LNCAP (cell line): ENCODE data around the gene B2M.

Source experiments
- CTCF ChIP-seq: fragments of 450-650 bp; IDR thresholded peaks from 2 replicates; pipeline ENCODE4 v1.5.1; 2017; ENCODE audit warnings: mild to moderate bottlenecking

Gene B2M

DNA sequence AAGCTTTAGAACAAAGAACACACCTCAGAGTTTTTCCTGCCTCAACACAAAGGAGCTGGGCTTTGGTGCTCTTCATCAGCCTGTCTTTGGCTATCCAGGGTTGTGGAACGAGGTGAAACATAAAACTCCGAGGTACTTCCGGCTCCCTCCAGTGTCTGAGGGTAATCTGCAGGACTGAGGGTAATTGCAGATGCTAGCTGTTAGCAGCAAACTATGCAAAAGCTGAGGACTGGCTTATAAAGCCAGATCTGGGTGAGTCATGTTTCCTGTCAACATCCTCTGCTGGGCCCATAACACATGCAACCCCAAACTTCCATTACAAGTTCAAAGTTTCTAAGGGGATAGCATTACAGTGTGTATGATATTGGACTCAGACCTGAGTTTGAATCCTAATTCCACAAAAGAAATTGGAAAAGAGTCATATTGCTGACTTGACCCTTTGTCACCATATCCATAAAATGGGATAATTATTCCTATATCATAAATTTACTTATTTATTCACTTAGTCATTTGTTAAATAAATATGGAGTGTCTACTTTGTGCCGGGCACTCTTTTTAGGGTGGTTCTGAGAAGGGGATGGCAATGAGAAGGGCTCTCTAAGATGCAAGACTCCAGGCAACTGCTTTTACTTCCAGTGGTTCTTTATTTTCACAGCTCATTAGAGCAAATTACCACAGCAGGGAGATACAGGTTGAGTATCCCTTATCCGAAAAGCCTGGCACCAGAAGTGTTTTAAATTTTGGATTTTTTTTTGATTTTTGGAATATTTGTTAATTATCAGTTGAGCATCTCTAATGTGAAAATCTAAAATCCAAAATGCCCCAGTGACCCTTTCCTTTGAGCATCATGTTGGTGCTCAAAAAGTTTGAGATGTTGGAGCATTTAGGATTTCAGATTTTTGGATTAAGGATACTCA is 15.5 kb downstream of the B2M start:
- TF ChIP-seq CTCF = no peak

GRCh38 chr15:44727485-44728231 is 16.3 kb downstream of the B2M start:
- no peak for TF ChIP-seq CTCF

- no peak for TF ChIP-seq CTCF
These were observed 17.5 kb downstream of the B2M start for GRCh38 chr15:44728576-44729407.

DNA sequence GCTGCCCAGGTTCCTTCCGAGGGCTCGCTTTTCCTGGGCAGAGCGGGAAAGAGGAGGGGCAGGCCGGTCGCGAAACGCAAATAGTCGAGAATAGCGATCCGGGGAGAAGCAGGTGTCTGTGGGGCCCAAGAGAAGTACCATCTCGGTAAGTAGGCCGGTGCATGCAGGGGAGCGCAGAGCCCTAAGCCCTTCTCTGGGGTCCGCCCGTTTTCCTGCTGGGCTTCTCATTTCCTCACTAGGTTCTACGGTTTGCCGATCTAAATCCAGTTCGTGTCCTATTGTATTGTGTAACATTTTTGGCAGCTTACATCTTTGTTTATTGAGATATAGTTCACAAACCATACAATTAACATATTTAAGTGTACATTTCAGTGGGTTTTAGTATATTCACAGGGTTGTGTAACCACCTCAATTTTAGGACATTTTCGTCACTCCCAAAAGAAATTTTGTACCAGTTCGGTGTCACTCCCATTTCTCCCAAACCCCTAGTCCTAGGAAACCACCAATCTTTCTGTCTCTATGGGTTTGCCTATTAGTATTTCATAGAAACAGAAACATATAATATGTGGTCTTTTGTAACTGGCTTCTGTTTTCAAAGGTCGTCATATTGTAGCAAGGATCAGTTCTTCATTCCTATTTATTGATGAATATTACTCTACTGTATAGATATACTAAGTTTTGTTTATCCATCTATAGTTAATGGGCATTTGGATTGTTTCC is 18.3 kb downstream of the B2M start:
- no peak for TF ChIP-seq CTCF

GRCh38 chr15:44734839-44735481 is 23.6 kb downstream of the B2M start:
- no peak for TF ChIP-seq CTCF

DNA sequence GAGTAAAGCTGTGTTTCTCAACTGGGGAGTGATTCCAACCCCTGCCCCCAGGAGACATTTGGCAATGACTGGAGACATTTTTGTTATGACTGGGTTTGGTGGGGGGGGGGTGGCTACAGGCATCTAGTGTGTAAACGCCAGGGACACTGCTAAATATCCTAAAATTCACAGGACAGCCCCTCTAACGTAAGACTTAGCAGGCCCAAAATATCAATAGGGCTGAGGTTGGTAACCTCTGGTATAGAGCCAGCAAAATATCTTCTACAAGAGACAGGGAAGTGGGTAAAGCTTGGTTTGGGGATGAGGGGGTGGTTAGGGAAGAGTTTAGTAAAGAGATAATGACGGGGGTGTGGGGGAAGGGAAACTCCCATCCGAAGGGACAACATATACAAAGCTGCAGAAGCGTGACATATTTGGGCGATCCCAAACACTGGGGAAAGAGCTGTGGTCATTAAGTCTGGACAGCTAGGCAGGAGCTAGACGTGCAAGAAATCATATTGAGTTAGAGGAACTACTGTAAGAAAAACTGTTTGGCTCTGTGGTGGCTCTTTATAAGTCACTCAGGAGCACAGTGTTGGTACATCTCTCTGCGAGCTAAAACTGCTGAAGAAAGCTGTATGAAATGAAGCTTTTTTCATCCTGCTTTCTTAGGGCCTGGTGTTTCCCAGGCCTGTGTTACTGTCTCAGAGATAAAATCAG is 24.3 kb downstream of the B2M start:
- no peak for TF ChIP-seq CTCF
